Left renal cortex interstitium (tissue), 4 donors: ENCODE results near the gene ADGRL3. TPM values are rescaled to one million over a fixed set of nuclear protein-coding genes. Genes with fewer than 3 reads are reported as not detected.
"Not testable (repeated sequence)": the region's sequence is repeated elsewhere in the genome, so short reads cannot be mapped to it uniquely, and the experiment has no call there.

Experiments used
- DNase-seq, 4 donors: peaks; one replicate each; pipeline ENCODE4 v3.0.0-alpha.2; 2013; ENCODE audit warnings: low read depth in 4 of 4, low spot score in 2 of 4, missing footprints in 1 of 4
- polyA plus RNA-seq, 4 donors: library from polyadenylated mRNA; unstranded; fragments of 120-200 nt; gene quantifications; one replicate each; pipeline ENCODE4 v1.2.1, GENCODE V29; 2013; ENCODE audit not compliant: insufficient read length in 4 of 4

Gene ADGRL3
- polyA plus RNA-seq, 4 donors, result 23.7 to 27.9 (median 24.9) TPM

GRCh38 chr4:61852105-61852504 is 652.0 kb downstream of the ADGRL3 start:
- DNase-seq, result not testable (repeated sequence)

GRCh38 chr4:61853041-61853440 is 652.9 kb downstream of the ADGRL3 start:
- DNase-seq, result no peak

- no peak for DNase-seq
Observed at GRCh38 chr4:61860376-61860775, 660.2 kb downstream of the ADGRL3 start.

- DNase-seq, result no peak
Observed at GRCh38 chr4:61864286-61864685, 664.2 kb downstream of the ADGRL3 start.

GRCh38 chr4:61866378-61867030 is 666.4 kb downstream of the ADGRL3 start:
- no peak for DNase-seq

- DNase-seq, result no peak
Observed at GRCh38 chr4:61872983-61873382, 672.9 kb downstream of the ADGRL3 start.

- DNase-seq, result no peak
Observed at GRCh38 chr4:61877266-61877665, 677.1 kb downstream of the ADGRL3 start.

GRCh38 chr4:61877893-61878292 is 677.8 kb downstream of the ADGRL3 start:
- DNase-seq, result no peak

- DNase-seq, result no peak
Observed at GRCh38 chr4:61882381-61882780, 682.3 kb downstream of the ADGRL3 start.

GRCh38 chr4:61886131-61886530 is 686.0 kb downstream of the ADGRL3 start:
- DNase-seq, result no peak

GRCh38 chr4:61889117-61889516 is 689.0 kb downstream of the ADGRL3 start:
- DNase-seq, result no peak

- DNase-seq, result no peak
Observed at GRCh38 chr4:61890321-61890720, 690.2 kb downstream of the ADGRL3 start.

GRCh38 chr4:61891953-61892352 is 691.8 kb downstream of the ADGRL3 start:
- DNase-seq, result no peak

GRCh38 chr4:61896634-61897033 is 696.5 kb downstream of the ADGRL3 start:
- no peak for DNase-seq

GRCh38 chr4:61909031-61909430 is 708.9 kb downstream of the ADGRL3 start:
- no peak for DNase-seq

- no peak for DNase-seq
Observed at GRCh38 chr4:61911313-61911756, 711.2 kb downstream of the ADGRL3 start.

GRCh38 chr4:61913619-61914018 is 713.5 kb downstream of the ADGRL3 start:
- no peak for DNase-seq

GRCh38 chr4:61915501-61915900 is 715.4 kb downstream of the ADGRL3 start:
- DNase-seq, result no peak

GRCh38 chr4:61918507-61918906 is 718.4 kb downstream of the ADGRL3 start:
- no peak for DNase-seq

GRCh38 chr4:61918987-61919386 is 718.9 kb downstream of the ADGRL3 start:
- no peak for DNase-seq

GRCh38 chr4:61919561-61919960 is 719.4 kb downstream of the ADGRL3 start:
- DNase-seq, result no peak

GRCh38 chr4:61921920-61922319 is 721.8 kb downstream of the ADGRL3 start:
- DNase-seq, result no peak

GRCh38 chr4:61922766-61923165 is 722.6 kb downstream of the ADGRL3 start:
- DNase-seq, result no peak
